SH-SY5Y (cell line): ENCODE results near the gene ADGRG1.

Experiments used
- GATA2 ChIP-seq: IDR thresholded peaks from 2 replicates; pipeline ENCODE4 v1.6.1; 2011; ENCODE audit warnings: mild to moderate bottlenecking, low read depth, low read length
- GATA3 ChIP-seq: IDR thresholded peaks from 2 replicates; pipeline ENCODE4 v1.6.1; 2011; ENCODE audit warnings: low read depth, mild to moderate bottlenecking, low read length, moderate library complexity

- TF ChIP-seq GATA2: no peak
- TF ChIP-seq GATA3: no peak
These were observed 25.5 kb downstream of the ADGRG1 start for GRCh38 chr16:57653936-57654335.
